ENCODE data around the gene UPF2.

UPF2 gene

DNA sequence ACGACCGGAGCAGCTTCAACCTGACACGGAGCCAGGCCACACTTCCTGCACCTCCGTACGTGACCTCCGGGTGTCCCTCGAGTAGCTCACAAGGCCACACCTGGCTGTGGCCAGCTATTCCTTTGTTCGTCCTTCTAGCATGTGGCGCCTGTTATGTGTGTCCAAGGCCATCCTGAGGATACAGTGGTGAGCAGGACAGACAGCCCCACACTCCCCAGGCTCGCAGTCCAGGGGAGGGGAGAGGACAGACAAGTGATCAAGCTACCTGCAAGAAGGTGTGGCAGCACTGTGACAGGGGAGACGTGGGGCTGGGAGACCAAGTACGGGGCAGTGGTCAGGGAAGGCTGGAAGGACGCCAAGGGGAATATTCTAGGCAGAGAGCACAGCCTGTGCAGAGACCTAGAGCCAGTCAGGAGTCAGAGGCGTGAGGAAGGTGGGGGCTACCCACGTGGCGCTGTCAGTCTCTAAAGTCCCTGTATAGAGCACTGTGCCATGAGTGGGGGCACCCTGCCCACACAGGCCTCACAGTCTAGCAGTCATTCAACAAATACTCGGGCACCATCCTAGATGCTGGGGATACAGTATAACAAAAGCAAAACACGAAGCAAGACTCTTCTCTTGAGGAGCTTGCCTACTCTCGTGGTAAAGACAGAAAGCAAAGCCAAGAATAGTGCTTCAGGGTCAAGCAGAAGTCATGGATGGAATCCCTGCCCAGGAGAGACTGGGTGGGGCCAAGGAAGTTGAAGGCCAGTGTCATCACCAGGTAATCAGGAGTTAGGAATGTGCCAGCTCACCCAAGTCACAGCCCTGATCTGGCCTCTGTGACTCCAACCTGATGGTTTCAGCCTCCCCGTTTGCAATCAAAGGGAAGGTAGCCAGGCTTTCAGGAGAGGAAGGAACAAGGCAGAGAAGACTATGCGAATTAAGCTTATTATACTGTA, 160.9 kb downstream of the UPF2 start:
- DNase-seq, result no peak

DNA sequence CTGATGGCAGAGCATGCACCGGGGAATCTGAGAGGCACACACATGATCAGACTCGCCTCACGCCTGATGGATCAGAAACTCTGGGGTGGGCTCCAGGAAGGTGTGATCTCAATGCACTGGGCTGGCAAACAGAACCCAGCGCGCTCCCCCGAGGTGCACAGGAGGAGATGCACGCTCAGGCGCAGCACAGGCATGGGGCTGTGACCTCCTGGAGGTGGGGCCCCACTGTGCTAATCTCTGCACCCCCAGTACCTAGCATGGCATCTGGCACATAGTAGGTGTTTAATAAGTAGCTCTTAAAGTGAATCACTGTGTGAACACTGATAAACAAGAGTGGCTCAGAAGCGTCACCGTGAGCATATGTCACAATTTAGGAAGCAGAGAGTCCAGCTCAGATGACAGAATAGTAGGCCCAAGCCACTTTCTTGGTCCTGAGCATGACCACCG, 161.6 kb downstream of the UPF2 start:
- no peak for DNase-seq

DNA sequence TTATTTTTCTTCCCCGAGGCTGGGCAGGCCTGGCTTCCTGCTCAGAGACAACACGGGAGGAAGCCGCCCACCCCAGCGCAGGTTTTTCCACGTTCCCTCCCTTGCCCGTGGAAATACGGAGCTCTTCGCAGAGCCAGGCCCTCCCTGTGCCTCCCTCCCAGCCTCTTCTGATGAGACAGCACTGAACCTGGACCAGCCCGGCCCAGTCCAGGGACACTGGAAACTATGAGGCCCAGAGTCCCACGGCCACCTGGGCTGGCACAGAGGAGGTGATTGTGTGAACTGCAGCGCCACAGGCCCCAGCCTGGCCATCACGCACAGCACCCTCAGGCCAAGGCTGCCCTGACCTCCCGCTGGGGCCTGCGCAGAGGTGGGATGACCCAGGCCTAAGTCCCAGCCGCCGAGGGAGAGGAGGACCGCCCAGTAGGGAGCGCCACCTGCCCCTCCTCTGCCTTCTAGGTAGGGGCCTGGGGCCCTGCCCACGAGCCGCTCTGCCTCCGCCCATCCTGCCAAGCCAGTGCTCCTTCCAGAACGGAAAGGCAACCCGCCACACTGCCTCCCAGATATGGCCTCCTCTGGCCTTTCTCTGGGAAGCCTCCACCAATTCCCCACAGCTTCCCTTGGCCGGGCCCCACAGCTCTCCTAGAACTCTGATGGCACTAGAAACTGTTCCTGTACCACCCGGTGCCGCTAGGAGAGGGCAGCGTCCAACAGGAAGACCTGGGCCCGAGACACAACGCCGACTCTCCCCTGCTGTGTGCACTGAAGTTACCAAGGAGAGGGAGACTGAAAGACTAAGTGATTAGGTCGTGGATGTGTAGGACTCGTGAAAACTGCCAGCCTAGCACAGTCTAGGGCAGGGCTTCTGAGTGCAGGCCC, 162.2 kb downstream of the UPF2 start:
- DNase-seq, result no peak

DNA sequence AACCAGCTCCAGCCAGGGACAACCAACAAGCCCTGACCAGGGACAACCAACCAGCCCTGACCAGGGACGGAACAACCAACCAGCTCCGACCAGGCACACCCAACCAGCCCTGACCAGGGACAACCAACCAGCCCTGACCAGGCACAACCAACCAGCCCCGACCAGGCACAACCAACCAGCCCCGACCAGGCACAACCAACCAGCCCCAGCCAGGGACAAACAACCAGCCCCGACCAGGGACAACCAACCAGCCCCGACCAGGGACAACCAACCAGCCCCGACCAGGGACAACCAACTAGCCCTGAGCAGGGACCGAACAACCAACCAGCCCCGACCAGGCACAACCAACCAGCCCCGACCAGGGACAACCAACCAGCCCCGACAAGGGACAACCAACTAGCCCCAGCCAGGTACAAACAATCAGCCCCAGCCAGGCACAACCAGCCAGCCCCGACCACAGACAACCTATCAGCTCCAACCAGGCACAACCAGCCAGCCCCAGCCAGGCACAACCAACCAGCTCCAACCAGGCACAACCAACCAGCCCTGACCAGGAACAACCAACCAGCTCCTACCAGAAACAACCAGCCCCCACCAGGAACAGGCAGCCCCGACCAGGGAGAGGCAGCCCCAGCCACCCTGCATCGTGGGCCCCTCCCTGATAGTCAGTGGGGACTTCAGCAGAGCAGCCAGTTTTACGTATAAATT, 163.1 kb downstream of the UPF2 start:
- no peak for DNase-seq

DNA sequence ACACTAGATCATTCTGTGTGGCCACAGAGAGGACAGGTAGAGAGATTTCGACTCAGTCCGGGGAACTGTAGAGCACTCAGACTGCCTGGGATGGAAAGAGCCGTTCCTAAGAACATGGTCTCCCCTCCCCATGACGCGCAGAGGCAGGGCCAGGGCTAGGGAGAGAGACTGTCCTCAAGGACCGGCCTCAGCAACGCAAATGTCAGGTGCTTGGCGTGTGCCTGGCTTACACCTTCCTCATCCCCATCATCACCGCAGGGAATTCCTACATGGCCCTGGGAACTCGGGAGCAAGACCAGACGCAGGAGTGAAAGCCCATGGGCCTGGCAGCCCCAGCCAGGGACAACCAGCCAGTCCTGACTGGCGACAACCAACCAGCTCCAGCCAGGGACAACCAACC, 163.8 kb downstream of the UPF2 start:
- DNase-seq, result no peak

DNA sequence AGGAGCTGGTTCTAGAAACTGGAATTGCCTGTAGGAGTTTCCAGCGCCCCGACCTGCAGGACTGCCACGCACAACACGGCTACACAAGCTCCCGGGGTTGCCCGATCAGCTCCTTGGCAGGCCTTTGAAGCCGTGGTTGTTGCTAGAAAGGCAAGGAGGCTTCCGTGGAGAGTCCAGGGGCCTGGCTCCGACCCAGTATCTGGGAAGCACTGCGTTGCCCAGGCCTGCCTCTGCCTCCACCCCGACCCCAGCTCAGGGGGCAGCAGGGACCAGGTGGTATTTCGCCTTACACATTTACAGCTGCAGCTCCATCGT, 165.1 kb downstream of the UPF2 start:
- no peak for DNase-seq

DNA sequence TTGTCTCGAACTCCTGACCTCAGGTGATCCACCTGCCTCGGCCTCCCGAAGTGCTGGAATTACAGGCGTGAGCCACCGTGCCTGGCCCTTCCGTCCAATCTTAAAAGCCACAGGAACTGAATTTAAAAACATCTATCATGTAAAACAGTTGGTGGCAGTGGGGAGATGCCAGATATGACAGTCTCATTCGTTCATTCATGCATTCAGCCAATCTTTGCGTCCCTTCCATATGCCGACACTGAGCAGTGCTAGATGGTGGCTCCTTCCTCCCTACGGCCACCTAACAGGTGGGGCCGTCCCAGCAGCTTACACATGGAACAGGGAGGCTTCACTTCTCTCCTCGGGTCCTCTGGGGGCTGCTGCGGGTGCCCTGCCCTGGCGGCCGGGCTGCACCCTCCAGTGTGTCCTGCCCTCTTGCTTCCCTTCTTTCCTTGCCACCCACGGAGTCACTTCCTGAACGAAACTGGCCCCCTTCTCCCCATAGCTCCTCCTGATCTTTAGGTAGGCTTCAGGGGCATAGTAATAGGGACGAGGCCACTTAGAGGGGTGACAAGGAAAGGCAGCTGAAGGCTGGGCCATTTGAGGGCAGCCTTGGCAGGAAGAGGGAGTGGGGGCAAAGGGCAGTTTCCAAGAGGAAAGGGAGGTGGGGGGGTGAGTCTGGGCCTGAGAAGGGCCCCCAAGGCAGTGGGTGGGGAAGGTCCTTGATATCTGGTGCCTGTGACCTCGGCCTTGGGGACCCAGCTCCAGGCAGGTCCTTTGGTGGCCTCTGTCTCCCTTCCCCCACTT, 165.6 kb downstream of the UPF2 start:
- no peak for DNase-seq

DNA sequence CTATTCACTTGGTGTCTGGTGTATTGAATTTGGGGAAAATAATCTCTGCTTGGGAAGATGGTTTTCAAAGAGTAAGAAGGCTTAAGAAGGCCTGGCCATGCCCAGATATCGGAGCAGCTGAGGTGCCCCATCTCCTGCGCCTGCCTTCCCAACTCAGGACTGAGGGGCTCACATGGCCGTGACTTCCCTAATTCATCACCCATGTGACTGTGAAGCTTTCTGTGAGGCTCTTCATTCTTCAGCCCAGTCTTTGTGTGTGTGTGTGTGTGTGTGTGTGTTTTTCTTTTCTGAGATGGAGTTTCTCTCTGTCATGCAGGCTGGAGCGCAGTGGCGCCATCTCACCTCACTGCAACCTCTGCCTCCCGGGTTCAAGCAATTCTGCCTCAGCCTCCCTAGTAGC, 166.3 kb downstream of the UPF2 start:
- no peak for DNase-seq

DNA sequence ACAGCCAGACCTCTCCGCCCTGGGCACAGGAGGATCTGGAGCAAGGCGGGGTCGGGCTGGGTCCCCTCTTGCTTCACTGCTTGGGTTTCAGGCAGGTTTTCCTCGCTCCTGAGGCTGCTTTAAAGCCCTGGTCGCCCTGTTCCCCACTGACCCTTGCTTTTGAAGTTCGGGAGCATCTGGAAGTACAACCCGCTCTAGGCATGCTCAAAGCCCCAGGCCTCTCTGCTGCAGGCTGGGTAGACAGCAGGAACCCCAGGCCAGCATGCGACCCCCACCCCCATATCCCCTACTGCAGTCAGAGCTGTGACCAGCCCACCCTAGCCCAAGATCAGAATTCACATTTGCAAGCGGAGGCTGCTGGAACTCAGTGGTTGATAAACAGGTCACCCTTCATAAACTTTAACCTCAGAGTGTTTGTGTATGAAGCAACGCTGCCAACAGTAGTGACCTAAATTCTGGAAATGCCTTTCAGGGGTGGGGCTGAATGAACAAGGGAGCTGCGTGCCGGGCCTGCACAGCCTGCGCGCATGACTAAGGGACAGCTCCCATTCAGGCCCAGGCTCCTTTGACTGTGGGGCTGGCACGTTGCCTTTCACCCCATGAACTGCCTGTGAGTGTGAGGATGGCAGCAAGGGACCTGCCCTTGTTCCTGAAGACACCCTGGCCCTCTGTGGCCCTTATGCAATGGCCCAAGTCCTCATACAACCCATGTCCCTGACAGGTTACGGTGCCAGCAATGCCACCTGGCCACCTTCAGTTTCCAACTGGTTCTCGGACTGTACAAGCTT, 166.9 kb downstream of the UPF2 start:
- DNase-seq, result no peak

DNA sequence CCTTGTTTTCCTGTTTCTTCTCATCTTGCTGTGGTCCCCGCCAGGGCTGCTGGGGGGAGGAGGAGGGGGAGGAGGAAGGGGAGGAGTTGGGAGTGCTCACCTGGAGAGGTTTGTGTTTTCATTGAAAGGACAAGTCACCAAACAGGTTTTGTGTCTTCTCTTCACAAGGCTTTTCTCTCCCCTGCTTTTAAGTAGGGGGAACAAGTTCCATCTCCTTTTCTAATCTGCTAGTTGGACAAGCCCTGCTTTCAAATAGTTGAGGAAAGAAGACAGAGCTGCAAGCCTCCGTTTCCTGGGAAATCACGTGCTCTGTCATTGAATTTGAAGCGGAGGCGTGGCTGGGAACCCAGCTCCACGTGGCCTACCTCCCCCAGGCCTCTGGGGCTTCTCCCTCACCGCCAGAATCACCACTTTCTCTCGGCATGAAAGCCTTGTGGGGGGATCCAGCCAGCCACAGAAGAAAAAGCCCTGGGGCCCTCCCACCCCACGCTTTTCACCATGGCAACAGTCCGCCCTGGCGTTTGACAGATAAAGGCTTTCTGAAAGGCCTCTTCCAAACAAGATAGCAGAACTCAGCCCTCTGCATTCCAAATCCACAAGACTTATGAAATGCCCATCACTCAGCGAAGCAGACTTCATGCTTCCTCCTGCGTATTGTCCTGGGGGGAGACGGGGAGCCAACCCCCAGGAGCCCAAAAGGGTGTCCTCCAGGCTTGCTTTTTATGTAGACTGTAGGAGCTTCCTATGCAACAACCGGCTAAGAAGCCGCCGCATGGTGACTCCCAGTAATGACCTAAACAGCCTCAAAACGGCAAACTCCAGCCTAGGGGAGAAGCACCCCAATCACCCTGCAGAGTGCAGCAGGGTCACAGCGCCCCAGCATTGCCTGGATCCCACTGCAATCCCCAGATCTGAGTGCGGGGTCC, 167.8 kb downstream of the UPF2 start:
- DNase-seq, result no peak

DNA sequence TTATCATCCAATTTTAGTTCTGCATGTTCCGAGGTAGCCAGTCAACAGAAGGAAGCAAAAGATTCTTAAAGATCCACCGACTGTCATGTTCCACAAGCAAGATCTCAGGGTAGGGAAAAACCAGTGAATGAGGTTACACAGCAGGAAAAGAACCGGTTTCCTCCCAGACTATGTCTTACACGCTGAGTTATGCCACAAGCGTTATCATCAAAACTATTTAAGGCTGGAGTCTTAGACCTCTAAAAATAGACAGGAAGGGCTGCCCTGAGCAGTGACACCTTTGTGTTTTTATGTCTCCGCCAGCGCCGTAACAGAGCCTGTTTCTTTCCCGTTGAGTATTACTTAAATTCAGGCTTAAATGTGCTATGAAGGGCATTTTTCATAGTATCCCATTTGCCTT, 171.1 kb downstream of the UPF2 start:
- no peak for DNase-seq

DNA sequence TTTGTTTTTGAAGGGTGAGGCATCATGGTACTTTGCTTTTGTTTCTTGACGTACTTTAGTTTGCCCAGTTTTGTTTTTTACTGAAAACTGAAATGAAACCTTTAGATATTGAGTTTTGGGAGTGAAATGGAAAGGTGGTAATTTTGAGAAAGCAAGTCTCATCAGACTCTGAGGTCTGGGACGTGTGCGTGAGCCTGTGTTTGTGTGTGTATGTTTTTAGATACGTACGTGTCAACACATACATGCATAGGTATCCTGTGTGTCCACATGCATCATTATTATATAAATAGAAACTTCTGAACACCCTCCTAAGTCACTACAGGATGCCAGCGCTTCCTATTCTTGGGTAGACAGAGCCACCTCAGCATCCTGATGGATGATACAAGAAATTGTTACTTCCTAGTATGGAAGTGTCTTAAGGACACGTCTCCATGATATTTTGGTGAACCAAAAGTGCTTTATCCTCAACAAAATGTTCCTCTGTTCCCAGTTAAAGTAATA, 171.7 kb downstream of the UPF2 start:
- DNase-seq, result no peak

DNA sequence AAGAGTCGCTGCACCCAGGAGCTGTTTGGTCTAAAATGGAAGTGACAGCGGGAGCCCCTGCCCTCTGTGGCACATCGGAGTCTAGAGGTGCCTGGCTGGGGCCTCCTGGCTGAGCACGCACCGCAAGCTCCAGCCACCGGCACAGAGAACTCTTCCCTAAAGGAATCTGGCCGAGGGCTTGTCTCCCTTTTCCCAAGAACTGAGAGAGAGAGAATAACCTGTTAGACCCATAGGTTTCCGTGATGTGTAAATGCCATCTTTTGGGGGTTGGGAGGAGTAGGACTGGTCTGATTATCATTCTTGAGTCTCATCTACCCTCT, 172.2 kb downstream of the UPF2 start:
- no peak for DNase-seq

Measured in NCI-H1436 treated with DMSO at 0.1 percent for 48 hours (cell line).